Measurements from ENCODE around the gene HCRTR1.

DNA sequence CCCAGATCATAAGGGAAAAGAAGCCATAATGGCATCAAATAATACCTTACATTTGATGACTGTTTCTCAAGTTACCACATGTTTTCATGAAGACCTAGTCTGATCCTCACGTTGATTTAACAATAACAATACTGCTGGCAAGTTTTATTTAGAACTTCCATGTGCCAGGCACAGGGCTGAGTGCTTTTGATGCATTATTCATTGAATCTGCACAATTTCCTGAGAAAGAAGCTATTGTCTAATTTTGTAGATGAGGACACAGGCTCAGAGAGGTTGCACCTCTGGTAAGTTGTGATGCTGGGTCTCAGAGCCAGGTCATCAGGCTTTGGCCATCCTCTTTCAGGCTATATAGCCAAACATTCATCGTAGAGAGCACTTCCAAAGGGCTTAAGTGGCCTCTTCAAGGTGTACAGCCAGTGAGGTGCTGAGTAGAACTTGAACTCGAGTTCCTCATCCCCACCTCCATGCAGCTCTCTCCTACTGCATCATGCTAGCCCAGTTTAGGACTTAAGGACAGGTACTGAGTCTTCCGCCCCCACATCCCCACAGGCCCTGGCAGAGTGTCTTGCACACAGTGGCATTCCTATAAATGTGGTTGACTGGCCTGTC, 35.5 kb downstream of the HCRTR1 start:
- TF ChIP-seq, protein P1, sequence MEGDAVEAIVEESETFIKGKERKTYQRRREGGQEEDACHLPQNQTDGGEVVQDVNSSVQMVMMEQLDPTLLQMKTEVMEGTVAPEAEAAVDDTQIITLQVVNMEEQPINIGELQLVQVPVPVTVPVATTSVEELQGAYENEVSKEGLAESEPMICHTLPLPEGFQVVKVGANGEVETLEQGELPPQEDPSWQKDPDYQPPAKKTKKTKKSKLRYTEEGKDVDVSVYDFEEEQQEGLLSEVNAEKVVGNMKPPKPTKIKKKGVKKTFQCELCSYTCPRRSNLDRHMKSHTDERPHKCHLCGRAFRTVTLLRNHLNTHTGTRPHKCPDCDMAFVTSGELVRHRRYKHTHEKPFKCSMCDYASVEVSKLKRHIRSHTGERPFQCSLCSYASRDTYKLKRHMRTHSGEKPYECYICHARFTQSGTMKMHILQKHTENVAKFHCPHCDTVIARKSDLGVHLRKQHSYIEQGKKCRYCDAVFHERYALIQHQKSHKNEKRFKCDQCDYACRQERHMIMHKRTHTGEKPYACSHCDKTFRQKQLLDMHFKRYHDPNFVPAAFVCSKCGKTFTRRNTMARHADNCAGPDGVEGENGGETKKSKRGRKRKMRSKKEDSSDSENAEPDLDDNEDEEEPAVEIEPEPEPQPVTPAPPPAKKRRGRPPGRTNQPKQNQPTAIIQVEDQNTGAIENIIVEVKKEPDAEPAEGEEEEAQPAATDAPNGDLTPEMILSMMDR (IDR thresholded peaks at IDR 0.05 in 2 of 3, conservative IDR thresholded peaks at IDR 0.05 in 1 of 3; ENCODE audit: control insufficient read depth in 2 of 3, extremely low read depth in 1 of 3, insufficient read depth in 1 of 3, low read depth in 3 of 3, low read length in 3 of 3), result no peak
- TF ChIP-seq, protein P2, sequence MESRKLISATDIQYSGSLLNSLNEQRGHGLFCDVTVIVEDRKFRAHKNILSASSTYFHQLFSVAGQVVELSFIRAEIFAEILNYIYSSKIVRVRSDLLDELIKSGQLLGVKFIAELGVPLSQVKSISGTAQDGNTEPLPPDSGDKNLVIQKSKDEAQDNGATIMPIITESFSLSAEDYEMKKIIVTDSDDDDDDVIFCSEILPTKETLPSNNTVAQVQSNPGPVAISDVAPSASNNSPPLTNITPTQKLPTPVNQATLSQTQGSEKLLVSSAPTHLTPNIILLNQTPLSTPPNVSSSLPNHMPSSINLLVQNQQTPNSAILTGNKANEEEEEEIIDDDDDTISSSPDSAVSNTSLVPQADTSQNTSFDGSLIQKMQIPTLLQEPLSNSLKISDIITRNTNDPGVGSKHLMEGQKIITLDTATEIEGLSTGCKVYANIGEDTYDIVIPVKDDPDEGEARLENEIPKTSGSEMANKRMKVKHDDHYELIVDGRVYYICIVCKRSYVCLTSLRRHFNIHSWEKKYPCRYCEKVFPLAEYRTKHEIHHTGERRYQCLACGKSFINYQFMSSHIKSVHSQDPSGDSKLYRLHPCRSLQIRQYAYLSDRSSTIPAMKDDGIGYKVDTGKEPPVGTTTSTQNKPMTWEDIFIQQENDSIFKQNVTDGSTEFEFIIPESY (IDR thresholded peaks at IDR 0.05), result no peak
- TF ChIP-seq ZNF274 (IDR thresholded peaks at IDR 0.05; ENCODE audit: insufficient read depth, insufficient read length) (no peak), POLR2AphosphoS5 (IDR thresholded peaks at IDR 0.05; ENCODE audit: low read length) (no peak), EZH2 (IDR thresholded peaks at IDR 0.05; ENCODE audit: borderline replicate concordance, control insufficient read depth, low read depth, low read length) (no peak), KAT2A (conservative IDR thresholded peaks at IDR 0.05; ENCODE audit: control insufficient read depth, low read depth, low read length) (no peak), POLR2A (IDR thresholded peaks at IDR 0.05; ENCODE audit: low read depth, low read length) (no peak)
